ENCODE data around the gene HSD3B2. TPM values are rescaled to one million over a fixed set of nuclear protein-coding genes. Genes with fewer than 3 reads are reported as not detected.

Gene HSD3B2
- total RNA-seq, 1 donor from 2014 or later: 2.9 TPM

GRCh38 chr1:119453021-119453420 is 38.1 kb downstream of the HSD3B2 start:
- no peak for DNase-seq (ENCODE audit: low spot score)

GRCh38 chr1:119462964-119463363 is 48.0 kb downstream of the HSD3B2 start:
- DNase-seq (ENCODE audit: low spot score): no peak

GRCh38 chr1:119463569-119463968 is 48.6 kb downstream of the HSD3B2 start:
- no peak for DNase-seq (ENCODE audit: low spot score)

GRCh38 chr1:119466445-119466844 is 51.5 kb downstream of the HSD3B2 start:
- no peak for DNase-seq (ENCODE audit: low spot score)

- no peak for DNase-seq (ENCODE audit: low spot score)
Observed at GRCh38 chr1:119467219-119467618, 52.3 kb downstream of the HSD3B2 start.

- DNase-seq (ENCODE audit: low spot score): no peak
Observed at GRCh38 chr1:119467857-119468668, 53.1 kb downstream of the HSD3B2 start.

- no peak for DNase-seq (ENCODE audit: low spot score)
Observed at GRCh38 chr1:119469741-119470140, 54.8 kb downstream of the HSD3B2 start.

- DNase-seq (ENCODE audit: low spot score): no peak
Observed at GRCh38 chr1:119470377-119470776, 55.4 kb downstream of the HSD3B2 start.

- no peak for DNase-seq (ENCODE audit: low spot score)
Observed at GRCh38 chr1:119470958-119471357, 56.0 kb downstream of the HSD3B2 start.

GRCh38 chr1:119471566-119471965 is 56.6 kb downstream of the HSD3B2 start:
- no peak for DNase-seq (ENCODE audit: low spot score)

GRCh38 chr1:119472080-119472818 is 57.3 kb downstream of the HSD3B2 start:
- peak; percentile 23 for DNase-seq (ENCODE audit: low spot score)

Other genes starting within 250 kb of the HSD3B2 start
- not detected for gene HAO2, start 46.4 kb upstream of the HSD3B2 start, total RNA-seq (ENCODE audit: insufficient read depth, low replicate concordance)
- gene HSD3B1, start 92.1 kb downstream of the HSD3B2 start, total RNA-seq (ENCODE audit: insufficient read depth, low replicate concordance): 10.8 TPM
- gene ZNF697, start 233.1 kb downstream of the HSD3B2 start, total RNA-seq (ENCODE audit: insufficient read depth, low replicate concordance): 18.8 TPM

Data from umbilical cord (tissue), 2 donors.